WI38 (cell line): Measurements from ENCODE around the gene RALGPS2.

Experiments used
- H3K4me3 ChIP-seq: 2 replicates; pipeline ENCODE4 v1.5.1; 2011; ENCODE audit warnings: low read depth, mild to moderate bottlenecking, control low read depth, low read length
- CTCF ChIP-seq: IDR thresholded peaks from 2 replicates; pipeline ENCODE4 v1.5.1; 2012; ENCODE audit warnings: low read depth, mild to moderate bottlenecking, control low read depth, low read length

The RALGPS2 gene

GRCh38 chr1:178684542-178685000, 40.5 kb upstream of the RALGPS2 start:
- no peak overlapping the region for H3K4me3 ChIP-seq

GRCh38 chr1:178686407-178686806, 38.6 kb upstream of the RALGPS2 start:
- H3K4me3 ChIP-seq: no peak overlapping the region
- TF ChIP-seq CTCF: no peak

More at GRCh38 chr1:178684542-178685000, 40.5 kb upstream of the RALGPS2 start:
- TF ChIP-seq CTCF: no peak

- no peak for TF ChIP-seq CTCF
- no peak overlapping the region for H3K4me3 ChIP-seq
Measured at GRCh38 chr1:178688244-178688643, 36.8 kb upstream of the RALGPS2 start.

GRCh38 chr1:178689769-178690168, 35.3 kb upstream of the RALGPS2 start:
- no peak for TF ChIP-seq CTCF
- no peak overlapping the region for H3K4me3 ChIP-seq

- TF ChIP-seq CTCF: no peak
- no peak overlapping the region for H3K4me3 ChIP-seq
Measured at GRCh38 chr1:178690496-178690895, 34.5 kb upstream of the RALGPS2 start.

GRCh38 chr1:178692564-178693327, 32.3 kb upstream of the RALGPS2 start:
- TF ChIP-seq CTCF: no peak
- no peak overlapping the region for H3K4me3 ChIP-seq

GRCh38 chr1:178693366-178693765, 31.7 kb upstream of the RALGPS2 start:
- peak; percentile 43 for TF ChIP-seq CTCF
- H3K4me3 ChIP-seq: no peak overlapping the region
